Muscle of leg (tissue), 11 donors: ENCODE data around the gene FXYD3. TPM values are rescaled to one million over a fixed set of nuclear protein-coding genes. Genes with fewer than 3 reads are reported as not detected.
"Not testable (repeated sequence)": the region's sequence is repeated elsewhere in the genome, so short reads cannot be mapped to it uniquely, and the experiment has no call there.

Source experiments
- DNase-seq: peaks from one replicate; pipeline ENCODE4 v3.0.0; 2013
- H3K27ac ChIP-seq: one replicate; pipeline ENCODE4 v1.5.1; 2013; ENCODE audit warnings: mild to moderate bottlenecking, low read length, control low read depth
- H3K27me3 ChIP-seq: one replicate; pipeline ENCODE4 v1.6.1; 2013; ENCODE audit warnings: low read length; ENCODE audit not compliant: control insufficient read depth, insufficient read depth
- H3K36me3 ChIP-seq: one replicate; pipeline ENCODE4 v1.6.1; 2013; ENCODE audit warnings: low read length; ENCODE audit not compliant: control insufficient read depth, insufficient read depth
- H3K4me1 ChIP-seq: one replicate; pipeline ENCODE4 v1.6.1; 2013; ENCODE audit warnings: low read length; ENCODE audit not compliant: control insufficient read depth, insufficient read depth
- H3K4me3 ChIP-seq: one replicate; pipeline ENCODE4 v1.5.1; 2013; ENCODE audit warnings: low read length, control low read depth
- H3K9me3 ChIP-seq: replicated peaks from 2 replicates; pipeline ENCODE4 v1.6.1; 2013; ENCODE audit warnings: low read depth, low read length; ENCODE audit not compliant: control insufficient read depth
- WGBS: methylation state at CpG from one replicate; pipeline ENCODE4 v1.1.5; 2013; ENCODE audit warnings: missing lambda C conversion rate; ENCODE audit not compliant: insufficient coverage; 5-methylcytosine and 5-hydroxymethylcytosine counted together
- polyA plus RNA-seq, 8 donors: library from polyadenylated mRNA; unstranded; fragments of 120-200 nt; gene quantifications; one replicate each; pipeline versions ENCODE4 v1.2.1 to v1.2.3, GENCODE V29; 2013; ENCODE audit warnings: inconsistent platforms in 1 of 8, low replicate concordance in 1 of 8; ENCODE audit not compliant: insufficient read length in 8 of 8, insufficient read depth in 1 of 8
- total RNA-seq: library from RNA; stranded (reverse); fragments of 120-200 nt; gene quantifications from one replicate; pipeline ENCODE4 v1.2.4, GENCODE V29; 2013

The FXYD3 gene
- total and polyA plus RNA-seq, 9 donors, result 0.31 to 9.3 (median 0.62) TPM; not detected in 1

- H3K4me3 ChIP-seq, result no peak overlapping the region
- H3K36me3 ChIP-seq, result no peaks in the 10 kb centered on the region
- H3K4me1 ChIP-seq, result peaks cover 22% of the 10 kb centered on the region
- peaks cover 52% of the 10 kb centered on the region for H3K27me3 ChIP-seq
- no peak overlapping the region for H3K27ac ChIP-seq
- no peaks in the 10 kb centered on the region for H3K9me3 ChIP-seq
- WGBS, result 82% methylated on average over 16 of the region's 20 CpGs
- no peak for DNase-seq
These were observed 35.8 kb downstream of the FXYD3 start for GRCh38 chr19:35151273-35152065.

- H3K27ac ChIP-seq, H3K9me3 ChIP-seq, H3K4me3 ChIP-seq, H3K36me3 ChIP-seq, DNase-seq: not testable (repeated sequence)
- 59% methylated on average over 7 of the region's 10 CpGs for WGBS
- Histone ChIP-seq H3K4me1 (peaks cover 22% of the 10 kb centered on the region), H3K27me3 (peaks cover 63% of the 10 kb centered on the region)
These were observed 37.5 kb downstream of the FXYD3 start for GRCh38 chr19:35153129-35153522.

- H3K27me3 ChIP-seq, result peaks cover 65% of the 10 kb centered on the region
These were observed 38.3 kb downstream of the FXYD3 start for GRCh38 chr19:35153701-35154524.

GRCh38 chr19:35154525-35155406 is 39.1 kb downstream of the FXYD3 start, which contains the start of gene FXYD5:
TSS of gene FXYD5 (plus strand) at chr19:35154735. CDS start at chr19:35155551, 816 bp downstream.
- peak; percentile 81 for DNase-seq
- peak within 1 kb of the TSS; percentile 55 for H3K4me3 ChIP-seq
- H3K36me3 ChIP-seq, result no peaks in the 10 kb centered on the region
- no peaks in the 10 kb centered on the region for H3K9me3 ChIP-seq
- H3K4me1 ChIP-seq, result peaks cover 22% of the 10 kb centered on the region
- under 1% methylated on average over 31 of the region's 49 CpGs for WGBS
- peak within 1 kb of the TSS; percentile 7 for H3K27ac ChIP-seq
- peaks cover 65% of the 10 kb centered on the region for H3K27me3 ChIP-seq

More at GRCh38 chr19:35153701-35154524, 38.3 kb downstream of the FXYD3 start:
- H3K9me3 ChIP-seq, result no peaks in the 10 kb centered on the region
- under 1% methylated on average over 28 of the region's 36 CpGs for WGBS
- H3K4me1 ChIP-seq, result peaks cover 22% of the 10 kb centered on the region
- no peak overlapping the region for H3K27ac ChIP-seq
- no peak for DNase-seq
- H3K4me3 ChIP-seq, result peak overlapping the region; percentile 55
- H3K36me3 ChIP-seq, result no peaks in the 10 kb centered on the region

GRCh38 chr19:35155441-35155840 is 39.8 kb downstream of the FXYD3 start:
- no peak overlapping the region for H3K27ac ChIP-seq
- peaks cover 65% of the 10 kb centered on the region for H3K27me3 ChIP-seq
- peaks cover 22% of the 10 kb centered on the region for H3K4me1 ChIP-seq
- H3K9me3 ChIP-seq, result no peaks in the 10 kb centered on the region
- no peaks in the 10 kb centered on the region for H3K36me3 ChIP-seq
- peak overlapping the region; percentile 55 for H3K4me3 ChIP-seq
- 16% methylated on average over 14 of the region's 17 CpGs for WGBS
- DNase-seq, result no peak

GRCh38 chr19:35155981-35156672 is 40.5 kb downstream of the FXYD3 start:
- Histone ChIP-seq H3K36me3 (no peaks in the 10 kb centered on the region), H3K27ac (no peak overlapping the region), H3K9me3 (no peaks in the 10 kb centered on the region), H3K27me3 (peaks cover 59% of the 10 kb centered on the region), H3K4me3 (no peak overlapping the region), H3K4me1 (peaks cover 22% of the 10 kb centered on the region)
- no peak for DNase-seq
- WGBS, result 66% methylated on average over 3 of the region's 6 CpGs

- H3K9me3 ChIP-seq, result no peaks in the 10 kb centered on the region
- no peaks in the 10 kb centered on the region for H3K36me3 ChIP-seq
- H3K4me1 ChIP-seq, result peaks cover 22% of the 10 kb centered on the region
- WGBS, result 65% methylated on average over 6 of the region's 7 CpGs
- peaks cover 54% of the 10 kb centered on the region for H3K27me3 ChIP-seq
- H3K4me3 ChIP-seq, result no peak overlapping the region
- no peak overlapping the region for H3K27ac ChIP-seq
- no peak for DNase-seq
These were observed 41.0 kb downstream of the FXYD3 start for GRCh38 chr19:35156673-35157014.

- no peak overlapping the region for H3K4me3 ChIP-seq
- DNase-seq, result no peak
- no CpG with 5 or more reads among the region's 4 CpGs for WGBS
- no peak overlapping the region for H3K27ac ChIP-seq
- peaks cover 3% of the 10 kb centered on the region for H3K9me3 ChIP-seq
- peaks cover 22% of the 10 kb centered on the region for H3K4me1 ChIP-seq
- peaks cover 51% of the 10 kb centered on the region for H3K27me3 ChIP-seq
- H3K36me3 ChIP-seq, result no peaks in the 10 kb centered on the region
These were observed 41.8 kb downstream of the FXYD3 start for GRCh38 chr19:35157431-35157830.

GRCh38 chr19:35159606-35160005 is 44.0 kb downstream of the FXYD3 start:
- WGBS, result 93% methylated on average over 2 of the region's 8 CpGs
- Histone ChIP-seq H3K4me1 (peaks cover 13% of the 10 kb centered on the region), H3K9me3 (peaks cover 5% of the 10 kb centered on the region), H3K27ac (no peak overlapping the region), H3K4me3 (no peak overlapping the region), H3K36me3 (no peaks in the 10 kb centered on the region), H3K27me3 (peaks cover 35% of the 10 kb centered on the region)
- no peak for DNase-seq
